HepG2 (cell line): ENCODE results near the gene CDCP1. TPM values are rescaled to one million over a fixed set of nuclear protein-coding genes. Genes with fewer than 3 reads are reported as not detected.

Experiments
- ARNT ChIP-seq: fragments of 450-650 bp; IDR thresholded peaks from 2 replicates; pipeline ENCODE4 v1.6.1; 2017
- ETV5 ChIP-seq: IDR thresholded peaks from 2 replicates; pipeline ENCODE4 v1.6.1; 2018; ENCODE audit warnings: missing biosample characterization, missing genetic modification reagents, inconsistent platforms, borderline replicate concordance
- HOMEZ ChIP-seq: IDR thresholded peaks from 2 replicates; pipeline ENCODE4 v1.6.1; 2016; ENCODE audit warnings: low read depth
- LCORL ChIP-seq, 2 experiments: fragments of 450-650 bp in 1 of 2; sonication (generic) in 1 of 2; formaldehyde crosslinking in 1 of 2; IDR thresholded peaks; 2 replicates each; pipeline versions ENCODE4 v1.5.0 to v1.6.1; 2017 to 2020; ENCODE audit warnings: antibody characterized with exemption in 1 of 2, missing genetic modification reagents in 1 of 2
- MBD4 ChIP-seq: IDR thresholded peaks from 2 replicates; pipeline ENCODE4 v1.6.1; 2012; ENCODE audit warnings: low read length, inconsistent platforms, borderline replicate concordance
- MTF2 ChIP-seq: sonication (generic); formaldehyde crosslinking; IDR thresholded peaks from 2 replicates; pipeline ENCODE4 v1.5.0; 2020; ENCODE audit warnings: missing genetic modification reagents, borderline replicate concordance
- MXD3 ChIP-seq: IDR thresholded peaks from 2 replicates; pipeline ENCODE4 v1.6.1; 2016; ENCODE audit warnings: mild to moderate bottlenecking, missing biosample characterization, missing genetic modification reagents
- NR2F6 ChIP-seq, 2 experiments: IDR thresholded peaks; 2 replicates each; pipeline ENCODE4 v1.6.1; 2016; ENCODE audit warnings: antibody characterized with exemption in 1 of 2, mild to moderate bottlenecking in 1 of 2
- ONECUT2 ChIP-seq: sonication (generic); formaldehyde crosslinking; IDR thresholded peaks from 2 replicates; pipeline ENCODE4 v1.4.0; 2020; ENCODE audit warnings: missing genetic modification reagents
- SIN3A ChIP-seq: IDR thresholded peaks from 2 replicates; pipeline ENCODE4 v1.6.1; 2011; ENCODE audit warnings: low read depth, mild to moderate bottlenecking, control low read depth, low read length, borderline replicate concordance
- SOX13 ChIP-seq, 3 experiments: fragments of 450-650 bp in 1 of 3; sonication (generic) in 1 of 3; formaldehyde crosslinking in 1 of 3; IDR thresholded peaks in 2 of 3; conservative IDR thresholded peaks in 1 of 3; 2 replicates each; pipeline versions ENCODE4 v1.5.0 to v1.6.1; 2016 to 2020; ENCODE audit warnings: antibody characterized with exemption in 1 of 3, mild to moderate bottlenecking in 1 of 3, missing compliant biosample characterization in 1 of 3, missing genetic modification reagents in 1 of 3, moderate library complexity in 1 of 3
- TFE3 ChIP-seq: IDR thresholded peaks from 2 replicates; pipeline ENCODE4 v1.6.1; 2016
- THAP11 ChIP-seq: IDR thresholded peaks from 2 replicates; pipeline ENCODE4 v1.6.1; 2016; ENCODE audit warnings: missing biosample characterization, missing genetic modification reagents
- THRA ChIP-seq: sonication (generic); formaldehyde crosslinking; IDR thresholded peaks from 2 replicates; pipeline ENCODE4 v1.4.0; 2020; ENCODE audit warnings: missing genetic modification reagents, borderline replicate concordance
- THYN1 ChIP-seq: sonication (generic); formaldehyde crosslinking; IDR thresholded peaks from 2 replicates; pipeline ENCODE4 v1.8.1; 2023; ENCODE audit warnings: low read depth, mild to moderate bottlenecking, moderate library complexity, missing genetic modification reagents, borderline replicate concordance
- TSC22D2 ChIP-seq: sonication (generic); formaldehyde crosslinking; IDR thresholded peaks from 2 replicates; pipeline ENCODE4 v1.5.1; 2020; ENCODE audit warnings: missing genetic modification reagents, mild to moderate bottlenecking, borderline replicate concordance
- ZNF224 ChIP-seq: sonication (generic); formaldehyde crosslinking; IDR thresholded peaks from 2 replicates; pipeline ENCODE4 v1.5.0; 2020; ENCODE audit warnings: mild to moderate bottlenecking, missing genetic modification reagents
- ZNF230 ChIP-seq: sonication (generic); formaldehyde crosslinking; IDR thresholded peaks from 2 replicates; pipeline ENCODE4 v1.4.0; 2020; ENCODE audit warnings: mild to moderate bottlenecking, missing genetic modification reagents
- ZNF235 ChIP-seq: sonication (generic); formaldehyde crosslinking; IDR thresholded peaks from 2 replicates; pipeline ENCODE4 v1.8.1; 2023; ENCODE audit warnings: mild to moderate bottlenecking, missing genetic modification reagents, borderline replicate concordance
- ZNF282 ChIP-seq: fragments of 450-650 bp; IDR thresholded peaks from 2 replicates; pipeline ENCODE4 v1.6.1; 2018; ENCODE audit not compliant: partially characterized antibody
- ZNF432 ChIP-seq: sonication (generic); formaldehyde crosslinking; IDR thresholded peaks from 2 replicates; pipeline ENCODE4 v1.5.0; 2020; ENCODE audit warnings: missing genetic modification reagents, mild to moderate bottlenecking, borderline replicate concordance
- ZNF703 ChIP-seq: sonication (generic); formaldehyde crosslinking; IDR thresholded peaks from 2 replicates; pipeline ENCODE4 v1.5.1; 2020; ENCODE audit warnings: missing genetic modification reagents, mild to moderate bottlenecking, moderate library complexity, borderline replicate concordance
- ZNF746 ChIP-seq: sonication (generic); formaldehyde crosslinking; IDR thresholded peaks from 2 replicates; pipeline ENCODE4 v1.8.0; 2022; ENCODE audit warnings: mild to moderate bottlenecking, missing genetic modification reagents
- ZNF780A ChIP-seq: sonication (generic); formaldehyde crosslinking; IDR thresholded peaks from 2 replicates; pipeline ENCODE4 v1.8.0; 2022; ENCODE audit warnings: mild to moderate bottlenecking, missing genetic modification reagents, moderate library complexity
- ZNF792 ChIP-seq: IDR thresholded peaks from 2 replicates; pipeline ENCODE4 v1.6.1; 2016
- polyA plus RNA-seq, 8 experiments: library from polyadenylated mRNA; depleted of rRNA in 3 of 8; stranded (reverse) in 7 of 8; unstranded in 1 of 8; fragments of >200 nt; fragmentation: Illumina TruSeq in 4 of 8; extraction: Trizol in 4 of 8; gene quantifications; 2 replicates each; pipeline versions ENCODE4 v1.2.1 to v1.2.3, GENCODE V29; 2011 to 2016; ENCODE audit warnings: low read depth in 4 of 8, missing spikeins in 1 of 8, mixed read lengths in 1 of 8; ENCODE audit not compliant: insufficient read depth in 1 of 8
- total RNA-seq, 5 experiments: library from RNA; depleted of rRNA; stranded (reverse); fragments of >200 nt; fragmentation: Illumina TruSeq; extraction: Trizol; gene quantifications; 2 replicates each; pipeline ENCODE4 v1.2.3, GENCODE V29; 2016; ENCODE audit warnings: low read depth in 1 of 5

The CDCP1 gene
- total and polyA plus RNA-seq, 2 of the 13 experiments (the other 11 are each of a cell fraction or from before 2014, with no cell fraction given) = 0.11 to 0.18 TPM

- TF ChIP-seq HOMEZ (peak; percentile 59; the same call in 1 of the 2 replicates), MTF2 (CRISPR knock-in tag) (no peak), ZNF282 (no peak), MBD4 (no peak), TFE3 (CRISPR knock-in tag) (peak; percentile 17; the same call in 1 of the 2 replicates), ZNF235 (CRISPR knock-in tag) (no peak), SOX13 (IDR thresholded peaks at IDR 0.05) (no peak), SOX13 (CRISPR knock-in tag; conservative IDR thresholded peaks at IDR 0.05 in 1 of 2, IDR thresholded peaks at IDR 0.05 in 1 of 2) (0 out of 4 replicates have a peak, but pooled peaks of 1 of the 2 experiments have one; percentile 27), ZNF703 (CRISPR knock-in tag) (no peak), ZNF230 (CRISPR knock-in tag) (peak; percentile 100), LCORL (IDR thresholded peaks at IDR 0.05) (no peak), LCORL (CRISPR knock-in tag; IDR thresholded peaks at IDR 0.05) (0 out of 2 replicates have a peak, but pooled peaks have one; percentile 35), MXD3 (0 out of 2 replicates have a peak, but pooled peaks have one; percentile 34), ETV5 (peak; percentile 36; the same call in 1 of the 2 replicates), NR2F6 (IDR thresholded peaks at IDR 0.05) (no peak), NR2F6 (CRISPR knock-in tag; IDR thresholded peaks at IDR 0.05) (no peak; the same call in 1 of the 2 replicates), ONECUT2 (no peak), ZNF746 (no peak), ARNT (no peak), THAP11 (CRISPR knock-in tag) (0 out of 2 replicates have a peak, but pooled peaks have one; percentile 47), ZNF780A (CRISPR knock-in tag) (no peak), ZNF792 (CRISPR knock-in tag) (0 out of 2 replicates have a peak, but pooled peaks have one; percentile 21), ZNF224 (CRISPR knock-in tag) (no peak), SIN3A (no peak), ZNF432 (CRISPR knock-in tag) (no peak), TSC22D2 (CRISPR knock-in tag) (peak; percentile 72; the same call in 1 of the 2 replicates), THRA (CRISPR knock-in tag) (peak; percentile 24; the same call in 1 of the 2 replicates), THYN1 (CRISPR knock-in tag) (no peak)
Observed at GRCh38 chr3:45037720-45038455, 108.3 kb downstream of the CDCP1 start (continued).
